Body of pancreas (tissue), 4 donors: ENCODE results near the gene LRIG1. TPM values are rescaled to one million over a fixed set of nuclear protein-coding genes. Genes with fewer than 3 reads are reported as not detected.

Source experiments
- ATAC-seq: fragments of 150-250 bp; one replicate; pipeline ENCODE4 v1.9.1; 2016
- DNase-seq, 4 donors: peaks; one replicate each; pipeline ENCODE4 v3.0.0-alpha.2; 2019
- H3K27ac ChIP-seq, 4 donors: fragments of 200-600 bp; sonication (generic); 1 replicate in 3 of 4; 2 replicates in 1 of 4; pipeline versions ENCODE4 v1.5.1 to v1.6.1; 2016 to 2019; ENCODE audit warnings: mild to moderate bottlenecking in 1 of 4, mixed read lengths in 1 of 4, moderate library complexity in 1 of 4
- H3K27me3 ChIP-seq, 2 donors: fragments of 200-600 bp; sonication (generic); one replicate each; pipeline ENCODE4 v1.6.0; 2016; ENCODE audit warnings: mild to moderate bottlenecking in 1 of 2
- H3K36me3 ChIP-seq, 2 donors: fragments of 200-600 bp; sonication (generic); replicated peaks in 1 of 2; 2 replicates each; pipeline ENCODE4 v1.5.1; 2016; ENCODE audit warnings: low read depth in 2 of 2; ENCODE audit not compliant: insufficient read depth in 1 of 2
- H3K4me1 ChIP-seq: fragments of 200-600 bp; sonication (generic); one replicate; pipeline ENCODE4 v1.6.0; 2016
- H3K4me3 ChIP-seq, 2 donors: fragments of 200-600 bp; sonication (generic); 1 replicate in 1 of 2; 2 replicates in 1 of 2; pipeline ENCODE4 v1.5.1; 2016 to 2019
- H3K9me3 ChIP-seq, 3 donors: fragments of 200-600 bp; sonication (generic); 1 replicate in 2 of 3; 2 replicates in 1 of 3; pipeline ENCODE4 v1.5.1; 2016
- CTCF ChIP-seq, 7 experiments: fragments of 450-650 bp in 4 of 7; fragments of 200-600 bp in 3 of 7; sonication (generic) in 3 of 7; IDR thresholded peaks; one replicate each; pipeline ENCODE4 v1.5.1; 2016 to 2019; ENCODE audit warnings: antibody characterized with exemption in 7 of 7
- POLR2A ChIP-seq, 3 donors: fragments of 450-650 bp; IDR thresholded peaks; one replicate each; pipeline ENCODE4 v1.6.1; 2016; ENCODE audit warnings: antibody characterized with exemption in 3 of 3, mild to moderate bottlenecking in 2 of 3
- WGBS, 2 donors: methylation state at CpG; one replicate each; pipeline ENCODE4 v1.1.5; 2017; 5-methylcytosine and 5-hydroxymethylcytosine counted together
- intact Hi-C: fragments of 100-400 bp; cut with DNase I; formaldehyde crosslinking; loops from one replicate; pipeline ENCODE4 v1.15.1; 2023
- total RNA-seq, 2 donors: library from RNA; depleted of rRNA; stranded (reverse); fragments of >200 nt; gene quantifications; one replicate each; pipeline ENCODE4 v1.1.0, GENCODE V29; 2016

Gene LRIG1
- total RNA-seq, 2 donors from 2014 or later: 111 to 114 TPM

- TF ChIP-seq CTCF (IDR thresholded peaks at IDR 0.05) (no peak), POLR2A (IDR thresholded peaks at IDR 0.05) (no peak)
- H3K27ac ChIP-seq: no peak overlapping the region
- ATAC-seq: no peak
- no peak for DNase-seq
- H3K9me3 ChIP-seq: no peaks in the 10 kb centered on the region
- 88 to 92% methylated on average over 6 of the region's 6 CpGs for WGBS, 2 donors
- H3K27me3 ChIP-seq: no peaks in the 10 kb centered on the region
- peaks cover 3% of the 10 kb centered on the region for H3K4me1 ChIP-seq
- intact Hi-C loops: no loop called here
- H3K36me3 ChIP-seq: no peaks in the 10 kb centered on the region
- no peak overlapping the region for H3K4me3 ChIP-seq
These were observed 137.7 kb downstream of the LRIG1 start for GRCh38 chr3:66363148-66363547.

GRCh38 chr3:66362541-66362941 is 138.3 kb downstream of the LRIG1 start:
- intact Hi-C loops: no loop called here
- TF ChIP-seq POLR2A (IDR thresholded peaks at IDR 0.05) (no peak), CTCF (IDR thresholded peaks at IDR 0.05) (no peak)
- Histone ChIP-seq H3K4me1 (peaks cover 3% of the 10 kb centered on the region), H3K9me3 (no peaks in the 10 kb centered on the region), H3K36me3 (no peaks in the 10 kb centered on the region), H3K27me3 (no peaks in the 10 kb centered on the region), H3K4me3 (no peak overlapping the region), H3K27ac (no peak overlapping the region)
- DNase-seq: no peak
- no peak for ATAC-seq
- WGBS, 2 donors: 89 to 93% methylated on average over 3 of the region's 3 CpGs

GRCh38 chr3:66361356-66361755 is 139.5 kb downstream of the LRIG1 start:
- TF ChIP-seq POLR2A (IDR thresholded peaks at IDR 0.05) (no peak), CTCF (IDR thresholded peaks at IDR 0.05) (no peak)
- ATAC-seq (no peak), DNase-seq (no peak)
- Histone ChIP-seq H3K27me3 (no peaks in the 10 kb centered on the region), H3K4me1 (no peaks in the 10 kb centered on the region), H3K36me3 (no peaks in the 10 kb centered on the region), H3K4me3 (no peak overlapping the region), H3K27ac (no peak overlapping the region), H3K9me3 (no peaks in the 10 kb centered on the region)
- WGBS, 2 donors: 91 to 98% methylated on average over 5 of the region's 5 CpGs
- intact Hi-C loops: no loop called here

DNA sequence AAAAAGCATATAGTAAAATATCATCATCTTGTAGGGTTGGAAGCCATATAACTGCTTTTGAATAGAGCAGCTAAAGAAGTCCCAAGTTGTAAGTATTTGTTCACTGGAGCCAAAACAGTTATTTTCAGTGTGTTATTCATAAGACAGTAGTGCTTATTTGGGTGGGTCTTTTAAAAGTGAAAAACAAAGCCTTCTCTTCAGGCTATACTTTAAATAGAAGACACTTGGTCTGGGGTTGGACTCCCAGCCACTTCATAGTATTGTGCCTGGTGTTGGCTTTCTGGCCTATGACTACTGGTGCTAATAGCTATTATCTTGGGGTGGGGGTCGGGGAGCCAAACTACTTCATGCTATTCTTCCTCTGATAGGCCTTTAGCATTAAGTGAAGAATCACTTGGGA is 144.8 kb downstream of the LRIG1 start:
- ATAC-seq: no peak
- Histone ChIP-seq H3K27me3 (no peaks in the 10 kb centered on the region), H3K9me3 (no peaks in the 10 kb centered on the region), H3K4me1 (no peaks in the 10 kb centered on the region), H3K4me3 (no peak overlapping the region), H3K27ac (no peak overlapping the region), H3K36me3 (no peaks in the 10 kb centered on the region)
- WGBS, 2 donors: 86 to 94% methylated on average over 1 of the region's 1 CpG
- TF ChIP-seq CTCF (IDR thresholded peaks at IDR 0.05) (no peak), POLR2A (IDR thresholded peaks at IDR 0.05) (no peak)
- intact Hi-C loops: no loop called here
- no peak for DNase-seq

DNA sequence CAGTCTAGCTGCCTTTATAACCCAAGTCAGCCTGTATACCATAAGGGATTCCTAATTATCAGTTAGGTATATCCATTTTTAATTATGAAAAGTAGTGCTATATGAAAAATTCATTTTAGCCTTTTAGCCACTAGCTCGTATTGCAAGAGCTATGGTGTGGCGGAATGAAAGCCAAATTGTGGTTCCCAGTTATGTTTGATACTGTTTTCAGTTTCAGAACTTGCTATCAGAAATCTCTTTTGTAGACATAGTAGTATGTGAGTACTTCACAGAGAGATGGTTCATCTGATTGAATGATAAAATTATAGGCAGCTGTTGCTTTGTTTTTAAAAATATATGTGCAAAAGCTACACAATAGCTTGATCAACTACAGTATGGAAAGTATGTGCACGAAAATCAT is 145.4 kb downstream of the LRIG1 start:
- ATAC-seq (no peak), DNase-seq (no peak)
- TF ChIP-seq POLR2A (IDR thresholded peaks at IDR 0.05) (no peak), CTCF (IDR thresholded peaks at IDR 0.05) (no peak)
- H3K4me3 ChIP-seq: no peak overlapping the region
- no peak overlapping the region for H3K27ac ChIP-seq
- H3K9me3 ChIP-seq: no peaks in the 10 kb centered on the region
- intact Hi-C loops: no loop called here
- WGBS, 2 donors: 90 to 92% methylated on average over 3 of the region's 3 CpGs
- no peaks in the 10 kb centered on the region for H3K27me3 ChIP-seq
- no peaks in the 10 kb centered on the region for H3K4me1 ChIP-seq
- no peaks in the 10 kb centered on the region for H3K36me3 ChIP-seq
